Stomach (tissue), 9 donors: ENCODE measurements around the gene ABHD17C. TPM values are rescaled to one million over a fixed set of nuclear protein-coding genes. Genes with fewer than 3 reads are reported as not detected.

Experiments
- DNase-seq, 2 donors: peaks; one replicate each; pipeline versions ENCODE4 v3.0.0 to v3.0.0-alpha.2; 2013 to 2019
- H3K27ac ChIP-seq, 5 donors: fragments of 200-600 bp in 4 of 5; sonication (generic) in 4 of 5; one replicate each; pipeline ENCODE4 v1.5.1; 2013 to 2019; ENCODE audit warnings: mild to moderate bottlenecking in 1 of 5, moderate library complexity in 1 of 5
- H3K27me3 ChIP-seq, 3 donors: fragments of 200-600 bp; sonication (generic); one replicate each; pipeline ENCODE4 v1.5.1; 2017 to 2019; ENCODE audit warnings: mixed run types in 1 of 3
- H3K36me3 ChIP-seq, 4 donors: fragments of 200-600 bp; sonication (generic); 1 replicate in 3 of 4; 2 replicates in 1 of 4; pipeline ENCODE4 v1.5.1; 2016 to 2019
- H3K4me1 ChIP-seq, 4 donors: fragments of 200-600 bp; sonication (generic); one replicate each; pipeline ENCODE4 v1.5.1; 2016 to 2019
- H3K4me3 ChIP-seq, 4 donors: fragments of 200-600 bp; sonication (generic) in 3 of 4; one replicate each; pipeline ENCODE4 v1.5.1; 2016 to 2019; ENCODE audit warnings: mild to moderate bottlenecking in 1 of 4
- H3K9me3 ChIP-seq, 4 donors: fragments of 200-600 bp; sonication (generic); one replicate each; pipeline ENCODE4 v1.5.1; 2016 to 2019
- CTCF ChIP-seq, 7 experiments: fragments of 450-650 bp in 4 of 7; fragments of 200-600 bp in 3 of 7; sonication (generic) in 3 of 7; IDR thresholded peaks; one replicate each; pipeline ENCODE4 v1.5.1; 2016 to 2019; ENCODE audit warnings: antibody characterized with exemption in 7 of 7, control low read depth in 2 of 7, mild to moderate bottlenecking in 1 of 7
- EP300 ChIP-seq: sonication (generic); formaldehyde crosslinking; IDR thresholded peaks from one replicate; pipeline ENCODE4 v1.6.1; 2017; ENCODE audit warnings: antibody characterized with exemption
- POLR2A ChIP-seq, 4 donors: fragments of 450-650 bp; IDR thresholded peaks; one replicate each; pipeline ENCODE4 v1.6.1; 2016; ENCODE audit warnings: antibody characterized with exemption in 4 of 4, control low read depth in 2 of 4, mild to moderate bottlenecking in 1 of 4, moderate library complexity in 1 of 4
- POLR2AphosphoS5 ChIP-seq, 3 donors: sonication (generic); formaldehyde crosslinking; IDR thresholded peaks; one replicate each; pipeline ENCODE4 v1.6.1; 2016; ENCODE audit warnings: antibody characterized with exemption in 3 of 3
- WGBS, 5 donors: extraction: QIAGEN DNeasy Blood & Tissue Kit in 3 of 5; methylation state at CpG; one replicate each; pipeline versions ENCODE4 v1.1.5 to v1.1.7; 2013 to 2018; 5-methylcytosine and 5-hydroxymethylcytosine counted together
- intact Hi-C: fragments of 100-400 bp; cut with DNase I; formaldehyde crosslinking; loops from one replicate; pipeline ENCODE4 v1.15.1; 2023; ENCODE audit warnings: low total_unique reads
- polyA plus RNA-seq, 3 donors: library from polyadenylated mRNA; stranded (reverse); fragments of 200-250 nt; gene quantifications; one replicate each; pipeline ENCODE4 v1.2.3, GENCODE V29; 2013
- total RNA-seq, 5 donors: library from RNA; depleted of rRNA; stranded (reverse); fragments of >200 nt; gene quantifications; one replicate each; pipeline versions ENCODE4 v1.1.0 to v1.2.3, GENCODE V29; 2014 to 2016
- donor health status: healthy with polysubstance abuse.
- donor health status: Bipolar disorder and iron deficiency.
- donor health status: healthy.

The ABHD17C gene
- total and polyA plus RNA-seq, 8 donors: 1.2 to 55.3 (median 21.1) TPM

- no peak for DNase-seq
- Histone ChIP-seq H3K36me3 (no peaks in the 10 kb centered on the region), H3K4me1 (peaks cover 0 to 30% (median 19%) of the 10 kb centered on the region in 4 donors), H3K27me3 (no peaks in the 10 kb centered on the region), H3K27ac (no peak overlapping the region), H3K9me3 (no peaks in the 10 kb centered on the region), H3K4me3 (no peak overlapping the region)
- intact Hi-C loops: no loop called here
- WGBS, 5 donors: 56 to 81% (median 74%) methylated on average over 6 of the region's 6 CpGs
- TF ChIP-seq POLR2A (IDR thresholded peaks at IDR 0.05): no peak
- TF ChIP-seq POLR2AphosphoS5 (IDR thresholded peaks at IDR 0.05): no peak
- no peak for TF ChIP-seq EP300
- TF ChIP-seq CTCF (IDR thresholded peaks at IDR 0.05): no peak
Measured at GRCh38 chr15:80730926-80731325, 35.8 kb downstream of the ABHD17C start.

- no peak for DNase-seq
- peaks cover 0 to 37% (median 22%) of the 10 kb centered on the region in 4 donors for H3K4me1 ChIP-seq
- H3K4me3 ChIP-seq: no peak overlapping the region
- no peaks in the 10 kb centered on the region for H3K9me3 ChIP-seq
- H3K27me3 ChIP-seq: no peaks in the 10 kb centered on the region
- intact Hi-C loops: no loop called here
- no peak for TF ChIP-seq POLR2AphosphoS5 (IDR thresholded peaks at IDR 0.05)
- no peak for TF ChIP-seq EP300
- TF ChIP-seq CTCF (IDR thresholded peaks at IDR 0.05): no peak
- TF ChIP-seq POLR2A (IDR thresholded peaks at IDR 0.05): no peak
- peak overlapping the region in 2 of 5 donors; percentile 35 to 66 for H3K27ac ChIP-seq
- H3K36me3 ChIP-seq: no peaks in the 10 kb centered on the region
- WGBS, 5 donors: 26 to 51% (median 32%) methylated on average over 6 of the region's 6 CpGs
Measured at GRCh38 chr15:80732167-80732566, 37.1 kb downstream of the ABHD17C start.

- no peaks in the 10 kb centered on the region for H3K27me3 ChIP-seq
- H3K4me3 ChIP-seq: no peak overlapping the region
- H3K4me1 ChIP-seq: peaks cover 0 to 37% (median 22%) of the 10 kb centered on the region in 4 donors
- H3K9me3 ChIP-seq: no peaks in the 10 kb centered on the region
- H3K27ac ChIP-seq: peak overlapping the region in 3 of 5 donors; percentile 14 to 66 (median 35)
- WGBS, 5 donors: 67 to 76% (median 73%) methylated on average over 5 of the region's 5 CpGs
- no peak for DNase-seq
- TF ChIP-seq POLR2AphosphoS5 (IDR thresholded peaks at IDR 0.05) (no peak), POLR2A (IDR thresholded peaks at IDR 0.05) (no peak), CTCF (IDR thresholded peaks at IDR 0.05) (no peak), EP300 (no peak)
- no peaks in the 10 kb centered on the region for H3K36me3 ChIP-seq
- intact Hi-C loops: no loop called here
Measured at GRCh38 chr15:80732818-80733217, 37.7 kb downstream of the ABHD17C start.

GRCh38 chr15:80733460-80733859, 38.4 kb downstream of the ABHD17C start:
- 57 to 86% (median 61%) methylated on average over 1 of the region's 1 CpG for WGBS, 5 donors
- Histone ChIP-seq H3K27ac (peak overlapping the region in 1 of 5 donors; percentile 66), H3K36me3 (no peaks in the 10 kb centered on the region), H3K9me3 (no peaks in the 10 kb centered on the region), H3K27me3 (no peaks in the 10 kb centered on the region), H3K4me3 (no peak overlapping the region), H3K4me1 (peaks cover 0 to 37% (median 22%) of the 10 kb centered on the region in 4 donors)
- intact Hi-C loops: no loop called here
- no peak for DNase-seq
- TF ChIP-seq POLR2AphosphoS5 (IDR thresholded peaks at IDR 0.05) (no peak), POLR2A (IDR thresholded peaks at IDR 0.05) (no peak), CTCF (IDR thresholded peaks at IDR 0.05) (no peak), EP300 (no peak)
